H7 (cell line): Measurements from ENCODE around the gene QRICH2. TPM values are rescaled to one million over a fixed set of nuclear protein-coding genes. Genes with fewer than 3 reads are reported as not detected.
A peak's percentile ranks its signal among the peaks of the same experiment; 100 is the strongest.

ENCODE experiments used
- DNase-seq: peaks from one replicate; pipeline ENCODE4 v3.0.0; 2012
- H3K27me3 ChIP-seq: 2 replicates; pipeline ENCODE4 v1.6.0; 2011; ENCODE audit warnings: mild to moderate bottlenecking, low read length; ENCODE audit not compliant: control insufficient read depth, insufficient read depth
- H3K36me3 ChIP-seq: replicated peaks from 2 replicates; pipeline ENCODE4 v1.5.1; 2011; ENCODE audit warnings: low read length; ENCODE audit not compliant: control insufficient read depth, insufficient read depth
- H3K4me3 ChIP-seq: 2 replicates; pipeline ENCODE4 v1.5.1; 2011; ENCODE audit warnings: low read depth, mild to moderate bottlenecking, control low read depth, low read length, moderate library complexity; ENCODE audit not compliant: insufficient read depth
- total RNA-seq: library from RNA; depleted of rRNA; stranded (reverse); fragments of >200 nt; shearing (Covaris generic); gene quantifications from 2 replicates; pipeline ENCODE4 v1.2.3, GENCODE V29; 2014

QRICH2 gene
- total RNA-seq, 1 experiment from 2014 or later, result 1.1 TPM

DNA sequence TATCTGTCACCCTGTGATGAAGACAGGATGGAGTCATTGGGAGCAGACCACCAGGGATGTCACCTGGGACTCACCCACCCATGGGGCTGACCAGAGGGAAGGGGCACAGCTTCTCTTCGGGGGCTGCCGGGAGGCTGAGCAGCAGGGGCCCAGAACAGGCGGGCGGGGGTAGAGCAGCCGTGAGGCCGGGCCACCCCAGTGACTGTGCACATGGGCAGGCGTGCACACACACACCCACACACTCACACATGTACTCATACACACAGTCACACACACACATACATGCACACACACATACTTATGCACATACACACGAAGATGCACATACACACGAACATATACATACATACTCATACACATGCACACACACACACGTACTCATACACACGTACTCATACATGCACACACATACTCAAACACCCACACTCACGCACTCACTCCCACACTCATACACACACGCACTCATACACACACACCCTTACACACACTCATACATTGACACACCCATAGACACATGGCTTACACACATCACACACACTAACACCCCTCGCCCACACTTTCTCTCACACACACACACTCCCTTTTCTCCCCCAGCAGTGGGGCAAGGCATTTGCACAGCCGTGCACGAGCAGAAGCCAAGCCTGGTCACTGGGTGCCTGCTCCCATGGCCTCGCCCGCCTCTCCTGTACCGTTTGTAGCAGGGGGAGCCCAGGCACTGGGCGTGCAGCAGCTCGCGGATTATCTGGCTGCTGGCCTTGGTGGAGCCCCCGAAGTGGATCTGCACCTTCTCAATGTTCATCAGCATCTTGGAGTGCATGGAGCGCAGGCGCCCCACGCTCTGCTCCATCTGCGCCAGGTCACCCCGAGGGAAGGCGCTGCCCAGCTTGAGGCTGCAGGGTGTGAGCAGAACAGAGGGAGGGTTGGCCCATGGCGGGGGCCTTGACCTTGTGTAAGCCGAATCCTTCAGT, 30.5 kb downstream of the QRICH2 start:
- DNase-seq, result peak; percentile 37
- no peaks in the 10 kb centered on the region for H3K27me3 ChIP-seq
- H3K4me3 ChIP-seq, result no peak overlapping the region
- H3K36me3 ChIP-seq, result no peaks in the 10 kb centered on the region

DNA sequence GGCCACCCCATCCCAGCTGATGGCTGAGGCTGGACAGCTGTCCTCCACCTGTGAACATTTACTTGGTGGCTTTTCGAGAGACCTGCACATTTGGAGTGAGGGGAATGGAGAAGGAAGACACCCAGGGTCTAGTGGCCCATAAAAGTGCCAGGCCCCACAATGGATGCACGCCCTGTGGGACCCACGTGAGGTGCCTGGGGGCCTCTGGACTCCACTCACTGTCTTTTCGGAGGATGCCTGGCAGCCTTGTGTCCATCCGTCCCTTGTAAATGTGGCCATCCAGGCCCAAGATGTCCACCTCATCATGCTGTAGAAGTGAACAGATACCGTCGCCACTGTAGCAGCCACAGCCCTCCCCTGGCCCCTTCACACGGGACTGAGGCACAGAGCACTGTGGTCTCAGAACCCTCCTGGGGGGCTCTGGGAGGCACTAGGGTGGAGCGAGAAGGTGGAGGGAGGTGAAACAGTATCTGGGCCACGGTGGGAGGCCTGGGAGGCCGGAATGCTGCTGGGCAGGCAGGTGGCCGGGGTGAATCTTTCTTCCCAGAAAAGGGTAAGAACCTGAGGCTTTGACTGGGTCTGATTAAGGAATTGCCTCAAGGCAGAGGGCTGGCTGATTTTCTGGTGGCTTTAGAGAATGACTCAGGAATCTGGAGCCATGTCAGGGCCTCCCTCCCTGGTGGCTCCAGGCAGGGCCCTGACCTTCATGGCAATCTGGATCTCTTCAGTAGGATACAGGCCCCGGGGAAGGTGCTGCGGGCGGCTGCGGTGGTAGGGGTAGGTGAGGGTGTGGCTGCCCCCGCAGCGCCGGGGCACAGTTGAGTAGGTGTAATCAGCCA, 31.4 kb downstream of the QRICH2 start:
- Histone ChIP-seq H3K27me3 (no peaks in the 10 kb centered on the region), H3K36me3 (no peaks in the 10 kb centered on the region), H3K4me3 (no peak overlapping the region)
- DNase-seq, result peak; percentile 48

DNA sequence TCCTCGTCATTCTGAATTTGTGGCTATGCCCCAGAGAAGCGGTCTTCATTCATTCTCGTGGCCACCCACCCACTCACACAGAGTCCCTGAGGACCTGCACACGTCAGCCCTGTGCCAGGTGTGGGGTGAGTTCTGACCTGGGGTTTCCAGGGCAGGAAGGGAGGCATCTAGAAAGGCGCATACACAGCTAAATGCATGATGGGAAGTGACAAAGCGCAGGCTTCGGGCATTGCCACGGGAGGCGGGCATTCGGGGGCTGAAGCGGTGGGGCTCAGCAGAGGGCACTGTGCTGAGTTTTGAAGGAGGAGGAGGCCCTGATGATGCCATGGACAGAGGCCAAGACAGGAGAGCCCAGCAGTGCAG, 32.0 kb downstream of the QRICH2 start:
- DNase-seq, result peak; percentile 37
- Histone ChIP-seq H3K27me3 (no peaks in the 10 kb centered on the region), H3K36me3 (no peaks in the 10 kb centered on the region), H3K4me3 (no peak overlapping the region)

DNA sequence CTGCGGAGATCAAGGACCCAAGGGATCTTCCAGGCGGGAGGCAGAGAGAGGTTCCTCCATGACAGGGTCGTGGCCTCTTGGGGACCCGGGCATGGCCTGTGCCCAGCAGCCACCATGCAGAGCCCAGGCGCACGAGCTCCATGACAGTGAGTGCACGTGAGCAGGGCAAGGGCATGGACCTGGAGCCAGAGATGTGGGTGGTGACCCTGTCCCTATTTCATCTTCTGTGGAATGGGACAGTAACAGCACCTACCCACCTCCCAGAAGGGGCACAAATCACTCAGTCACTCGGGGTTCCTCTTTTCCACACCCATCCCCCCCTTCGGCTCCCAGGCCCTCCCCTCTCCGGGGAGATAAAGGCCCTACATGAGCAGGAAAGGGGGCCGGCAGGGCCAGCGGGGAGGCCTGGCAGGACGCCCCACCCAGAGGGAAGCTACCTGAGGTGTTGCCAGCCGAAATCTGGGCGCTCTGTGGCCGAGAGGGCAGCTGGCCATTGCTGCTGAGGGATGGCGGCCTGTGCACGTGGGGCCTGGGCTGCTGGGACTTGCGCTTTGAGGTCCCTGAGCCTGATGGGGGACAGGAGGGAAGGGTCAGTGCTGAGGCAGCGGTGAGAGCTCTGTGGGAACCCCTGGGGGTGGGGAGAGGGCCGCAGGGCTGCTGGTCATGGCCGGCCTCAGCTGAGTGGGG, 32.6 kb downstream of the QRICH2 start:
- no peaks in the 10 kb centered on the region for H3K27me3 ChIP-seq
- peaks cover 1% of the 10 kb centered on the region; the same call in 1 of the 2 replicates for H3K36me3 ChIP-seq
- H3K4me3 ChIP-seq, result no peak overlapping the region
- peak; percentile 50 for DNase-seq

DNA sequence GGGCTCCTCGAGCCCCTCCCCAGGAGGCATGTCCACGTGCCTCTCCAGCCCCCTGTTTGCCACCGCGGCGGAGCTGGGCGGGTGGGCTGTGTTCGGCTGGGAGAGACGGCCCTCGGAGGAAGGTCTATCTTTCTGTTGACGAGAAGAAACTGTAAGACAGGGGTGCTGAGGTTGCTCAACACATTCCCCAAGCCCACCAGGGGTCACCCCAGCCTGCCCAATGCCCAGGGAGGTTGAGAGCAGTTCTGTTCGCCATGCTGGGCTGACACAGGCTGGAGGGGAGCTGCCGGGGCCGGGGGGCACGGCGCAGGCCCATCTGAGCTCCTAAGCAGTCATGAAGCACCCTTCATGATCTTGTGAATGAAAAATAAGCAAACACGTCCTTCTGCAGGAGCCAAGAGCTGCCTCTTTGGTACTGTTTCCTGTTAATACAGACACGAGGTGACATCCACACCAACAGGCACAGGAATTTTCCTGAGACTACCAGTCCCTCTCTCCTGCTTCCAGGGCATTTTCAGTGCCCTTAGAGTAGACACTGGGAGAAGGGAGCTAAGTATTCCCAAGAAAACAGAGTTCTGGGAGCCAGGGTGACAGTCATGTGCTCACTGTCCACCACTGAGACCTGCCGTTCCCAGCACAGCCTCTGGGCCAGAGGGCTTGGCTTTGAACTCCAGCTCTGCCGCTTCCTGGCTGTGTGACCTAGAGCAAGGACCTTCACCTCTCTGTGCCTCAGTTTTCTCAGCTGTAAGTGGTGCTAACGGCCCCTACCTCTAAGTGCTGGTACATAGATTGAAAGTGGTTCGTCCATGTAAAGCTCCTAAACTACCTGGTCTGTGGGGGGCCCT, 33.7 kb downstream of the QRICH2 start:
- peaks cover 1% of the 10 kb centered on the region; the same call in 1 of the 2 replicates for H3K36me3 ChIP-seq
- H3K27me3 ChIP-seq, result no peaks in the 10 kb centered on the region
- H3K4me3 ChIP-seq, result no peak overlapping the region
- DNase-seq, result no peak

DNA sequence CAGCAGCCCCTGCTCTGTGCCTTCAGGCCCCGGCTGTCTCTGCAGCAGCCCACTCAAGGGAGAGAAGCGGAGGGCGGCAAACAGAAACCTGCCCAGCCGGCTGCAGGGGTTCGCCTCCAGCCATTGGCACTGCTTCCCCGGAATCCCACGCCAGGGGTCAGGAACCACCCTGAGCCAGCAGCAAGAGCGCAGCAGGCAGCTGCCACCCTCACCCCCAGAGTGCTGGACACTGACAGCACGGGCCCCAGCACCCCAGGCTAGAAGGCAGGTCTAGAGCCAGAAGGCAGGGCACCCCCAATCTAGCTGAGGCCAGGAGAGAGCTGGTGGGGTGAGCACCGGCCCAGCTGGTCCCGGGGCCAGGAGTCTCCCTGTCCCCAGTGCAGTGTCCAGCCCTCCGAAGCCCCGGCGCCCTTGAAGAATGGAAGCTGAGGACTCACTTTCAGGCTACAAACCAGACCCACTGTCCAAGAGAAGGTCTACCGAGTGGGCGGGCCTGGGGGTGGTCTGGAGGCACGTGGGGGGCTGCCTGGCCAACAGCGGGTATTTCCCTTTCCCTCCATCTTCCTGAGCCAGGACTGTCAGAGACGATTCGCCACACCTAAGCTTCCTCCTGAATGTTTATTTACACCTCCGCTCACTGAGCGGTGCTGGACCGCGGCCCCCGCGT, 34.5 kb downstream of the QRICH2 start:
- peak; percentile 65 for DNase-seq
- Histone ChIP-seq H3K4me3 (no peak overlapping the region), H3K27me3 (no peaks in the 10 kb centered on the region), H3K36me3 (peaks cover 1% of the 10 kb centered on the region)

DNA sequence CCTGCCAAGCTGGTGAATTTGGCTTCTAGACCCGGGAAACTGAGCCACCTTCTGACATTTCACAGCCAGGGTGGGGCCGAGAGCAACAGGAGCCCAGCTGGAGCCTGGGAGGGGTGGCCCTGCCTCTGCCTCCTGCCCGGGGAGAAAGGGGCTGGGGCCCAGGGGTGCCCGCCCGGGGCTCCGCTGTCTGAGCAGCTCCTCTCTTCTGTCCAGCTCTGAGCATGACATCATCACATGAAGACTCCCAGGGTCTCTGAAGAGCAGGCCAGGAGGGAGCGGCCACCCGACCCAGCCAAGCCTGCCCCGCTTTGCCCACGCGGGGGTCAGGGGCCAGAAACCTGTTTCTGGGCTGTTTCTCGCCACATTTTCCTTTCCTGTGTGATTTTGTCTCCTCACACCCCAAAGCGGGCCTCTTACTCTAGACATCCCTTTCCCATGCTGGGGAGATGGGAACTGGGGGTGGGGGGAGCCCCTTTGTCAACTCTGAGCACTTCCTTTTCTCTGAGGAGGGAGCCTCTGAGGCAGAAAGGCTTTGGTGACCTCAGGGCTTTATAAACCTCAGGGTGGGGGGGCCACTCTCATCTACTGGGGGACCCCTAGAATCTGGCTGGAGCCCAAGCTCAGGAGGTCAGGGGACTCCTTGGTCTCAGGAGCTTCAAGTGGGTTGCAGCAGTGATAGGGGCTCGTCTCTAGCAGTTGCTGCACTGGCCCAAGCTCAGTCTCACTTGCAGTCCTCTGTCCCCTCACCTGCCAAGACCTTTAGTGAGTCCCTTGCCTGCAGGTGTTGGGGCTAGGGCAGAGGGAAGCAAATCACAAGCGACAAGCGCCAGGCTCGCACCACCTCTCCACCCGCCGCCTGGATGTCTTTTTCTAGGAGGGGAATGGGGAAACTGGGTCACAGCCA, 35.3 kb downstream of the QRICH2 start:
- Histone ChIP-seq H3K27me3 (no peaks in the 10 kb centered on the region), H3K36me3 (peaks cover 1% of the 10 kb centered on the region), H3K4me3 (no peak overlapping the region)
- DNase-seq, result peak; percentile 76

DNA sequence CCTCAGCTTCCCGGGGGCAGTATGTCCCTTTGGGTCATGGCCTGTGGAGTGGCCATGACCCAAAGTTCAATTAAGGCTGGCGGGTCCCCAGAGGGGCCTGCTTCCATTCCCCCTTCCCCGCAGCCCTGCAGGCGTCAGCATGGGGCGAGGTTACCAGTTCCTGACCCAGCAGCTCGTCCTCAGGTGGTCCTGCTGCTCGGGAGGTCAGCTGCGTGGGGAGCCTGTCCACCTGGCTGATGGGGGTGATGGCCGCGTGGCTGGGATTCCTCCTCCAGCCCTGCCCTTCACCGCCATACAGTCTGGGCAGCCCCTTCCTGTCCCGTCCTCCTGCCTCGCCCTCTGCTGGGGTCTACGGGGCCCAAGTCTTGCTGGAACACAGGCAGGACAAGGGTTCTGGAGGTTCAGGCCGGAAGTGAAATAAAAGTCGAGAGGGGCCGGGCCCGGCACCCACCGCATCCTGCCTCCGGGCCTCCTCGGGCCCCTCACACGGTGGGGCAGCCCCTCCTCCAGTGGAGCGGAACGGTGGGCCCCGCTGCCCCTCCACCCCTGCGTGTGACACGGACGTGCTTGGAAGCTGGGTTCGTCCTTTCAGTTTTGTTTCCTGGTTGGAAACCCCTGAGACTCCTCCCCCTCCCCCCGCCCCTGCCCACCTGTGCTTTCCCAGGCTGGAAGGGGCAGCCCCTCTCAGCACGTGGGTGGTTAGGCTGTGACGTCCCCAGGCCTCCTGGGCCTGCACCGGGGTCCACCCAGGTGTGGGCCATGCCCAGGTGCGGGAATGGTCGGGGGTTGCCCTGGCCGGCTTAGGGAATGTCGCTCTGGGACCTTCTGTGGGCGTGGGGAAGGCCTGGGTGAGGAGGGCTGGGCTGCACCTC, 36.2 kb downstream of the QRICH2 start:
- Histone ChIP-seq H3K4me3 (peak overlapping the region; percentile 3; the same call in 1 of the 2 replicates), H3K27me3 (no peaks in the 10 kb centered on the region), H3K36me3 (peaks cover 1% of the 10 kb centered on the region)
- DNase-seq, result peak; percentile 88

DNA sequence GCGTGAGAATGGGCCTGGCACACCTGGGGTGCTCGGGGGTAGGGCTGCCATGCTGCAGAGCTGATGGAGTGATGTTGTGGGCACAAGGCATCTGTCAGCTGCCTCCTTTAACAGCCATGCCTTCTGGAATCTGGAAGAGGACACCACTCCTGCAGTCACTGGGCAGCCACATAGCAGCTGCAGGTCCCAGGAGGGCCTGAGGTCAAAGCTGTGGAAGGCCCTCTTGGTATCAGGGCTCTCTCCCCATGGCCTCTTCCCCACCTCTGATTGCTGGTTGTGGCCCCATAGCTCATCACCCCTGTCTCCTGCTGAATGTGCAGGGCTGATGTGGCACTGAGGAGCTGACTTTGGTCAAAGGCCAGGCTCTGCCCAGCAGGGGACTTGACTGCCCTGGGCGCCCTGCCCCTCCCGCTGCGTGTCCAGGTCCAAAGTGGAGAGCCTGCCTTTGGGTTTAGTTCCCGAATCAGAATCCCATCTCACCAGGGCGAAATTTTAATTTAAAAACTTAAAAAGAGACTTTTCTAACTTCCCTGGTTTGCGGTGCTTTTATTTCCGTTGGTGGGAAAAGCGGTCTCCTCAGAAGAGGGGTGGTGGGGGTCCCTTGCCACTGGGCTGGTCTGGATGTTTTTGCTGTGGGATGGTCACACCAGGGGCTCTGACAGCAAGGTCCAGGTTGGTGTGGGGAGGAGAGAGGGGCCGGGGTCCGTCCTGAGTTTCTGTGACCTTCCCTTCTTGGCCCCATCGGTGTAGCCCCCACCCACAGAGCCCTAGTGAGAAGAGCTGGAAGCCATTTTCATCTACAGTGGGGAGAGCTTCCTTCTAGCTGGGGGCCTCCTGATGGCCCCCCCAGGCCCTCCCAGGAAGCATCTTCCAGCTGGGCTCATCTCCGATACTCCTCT, 37.1 kb downstream of the QRICH2 start:
- no peak overlapping the region for H3K4me3 ChIP-seq
- peak; percentile 53 for DNase-seq
- H3K27me3 ChIP-seq, result no peaks in the 10 kb centered on the region

DNA sequence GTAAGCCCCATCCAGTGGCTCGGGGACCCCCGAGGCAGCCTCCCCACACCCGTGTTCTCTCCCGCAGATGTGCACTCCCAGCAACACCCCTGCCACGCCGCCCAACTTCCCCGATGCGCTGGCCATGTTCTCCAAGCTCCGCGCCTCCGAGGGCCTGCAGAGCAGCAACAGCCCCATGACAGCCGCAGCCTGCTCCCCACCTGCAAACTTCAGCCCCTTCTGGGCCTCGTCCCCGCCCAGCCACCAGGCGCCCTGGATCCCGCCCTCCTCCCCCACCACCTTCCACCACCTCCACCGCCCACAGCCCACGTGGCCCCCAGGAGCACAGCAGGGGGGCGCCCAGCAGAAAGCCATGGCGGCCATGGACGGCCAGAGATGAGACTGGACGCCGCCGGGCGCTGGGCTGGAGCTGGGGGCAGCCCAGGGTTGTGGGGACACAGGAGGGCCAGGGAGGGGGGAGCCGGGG, 37.9 kb downstream of the QRICH2 start:
- H3K4me3 ChIP-seq, result no peak overlapping the region
- H3K27me3 ChIP-seq, result no peaks in the 10 kb centered on the region
- H3K36me3 ChIP-seq, result peaks cover 1% of the 10 kb centered on the region

More for the DNA sequence above, 37.1 kb downstream of the QRICH2 start:
- peaks cover 1% of the 10 kb centered on the region for H3K36me3 ChIP-seq

More for the DNA sequence above, 37.9 kb downstream of the QRICH2 start:
- DNase-seq, result peak; percentile 71
